BLaER1 (cell line): ENCODE results near the gene FBXW5.

Source experiments
- H3K27ac ChIP-seq: shearing (Covaris generic); formaldehyde crosslinking; 2 replicates; pipeline ENCODE4 v1.8.1; 2022
- H3K27me3 ChIP-seq: shearing (Covaris generic); formaldehyde crosslinking; 2 replicates; pipeline ENCODE4 v1.8.1; 2022
- H3K36me3 ChIP-seq: shearing (Covaris generic); formaldehyde crosslinking; 2 replicates; pipeline ENCODE4 v1.8.1; 2022
- H3K4me1 ChIP-seq: shearing (Covaris generic); formaldehyde crosslinking; 2 replicates; pipeline ENCODE4 v1.8.1; 2022
- H3K4me2 ChIP-seq: shearing (Covaris generic); formaldehyde crosslinking; 2 replicates; pipeline ENCODE4 v1.8.1; 2022
- H3K4me3 ChIP-seq: shearing (Covaris generic); formaldehyde crosslinking; 2 replicates; pipeline ENCODE4 v1.8.1; 2022
- H3K9ac ChIP-seq: shearing (Covaris generic); formaldehyde crosslinking; 2 replicates; pipeline ENCODE4 v1.8.1; 2022
- H3K9me3 ChIP-seq: shearing (Covaris generic); formaldehyde crosslinking; 2 replicates; pipeline ENCODE4 v1.8.1; 2022
- H4K20me1 ChIP-seq: shearing (Covaris generic); formaldehyde crosslinking; 2 replicates; pipeline ENCODE4 v1.8.1; 2022
- Cebpa-rat ChIP-seq: shearing (Covaris generic); IDR thresholded peaks from 2 replicates; pipeline ENCODE4 v1.8.1; 2022

The FBXW5 gene, protein sequence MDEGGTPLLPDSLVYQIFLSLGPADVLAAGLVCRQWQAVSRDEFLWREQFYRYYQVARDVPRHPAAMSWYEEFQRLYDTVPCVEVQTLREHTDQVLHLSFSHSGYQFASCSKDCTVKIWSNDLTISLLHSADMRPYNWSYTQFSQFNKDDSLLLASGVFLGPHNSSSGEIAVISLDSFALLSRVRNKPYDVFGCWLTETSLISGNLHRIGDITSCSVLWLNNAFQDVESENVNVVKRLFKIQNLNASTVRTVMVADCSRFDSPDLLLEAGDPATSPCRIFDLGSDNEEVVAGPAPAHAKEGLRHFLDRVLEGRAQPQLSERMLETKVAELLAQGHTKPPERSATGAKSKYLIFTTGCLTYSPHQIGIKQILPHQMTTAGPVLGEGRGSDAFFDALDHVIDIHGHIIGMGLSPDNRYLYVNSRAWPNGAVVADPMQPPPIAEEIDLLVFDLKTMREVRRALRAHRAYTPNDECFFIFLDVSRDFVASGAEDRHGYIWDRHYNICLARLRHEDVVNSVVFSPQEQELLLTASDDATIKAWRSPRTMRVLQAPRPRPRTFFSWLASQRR

DNA sequence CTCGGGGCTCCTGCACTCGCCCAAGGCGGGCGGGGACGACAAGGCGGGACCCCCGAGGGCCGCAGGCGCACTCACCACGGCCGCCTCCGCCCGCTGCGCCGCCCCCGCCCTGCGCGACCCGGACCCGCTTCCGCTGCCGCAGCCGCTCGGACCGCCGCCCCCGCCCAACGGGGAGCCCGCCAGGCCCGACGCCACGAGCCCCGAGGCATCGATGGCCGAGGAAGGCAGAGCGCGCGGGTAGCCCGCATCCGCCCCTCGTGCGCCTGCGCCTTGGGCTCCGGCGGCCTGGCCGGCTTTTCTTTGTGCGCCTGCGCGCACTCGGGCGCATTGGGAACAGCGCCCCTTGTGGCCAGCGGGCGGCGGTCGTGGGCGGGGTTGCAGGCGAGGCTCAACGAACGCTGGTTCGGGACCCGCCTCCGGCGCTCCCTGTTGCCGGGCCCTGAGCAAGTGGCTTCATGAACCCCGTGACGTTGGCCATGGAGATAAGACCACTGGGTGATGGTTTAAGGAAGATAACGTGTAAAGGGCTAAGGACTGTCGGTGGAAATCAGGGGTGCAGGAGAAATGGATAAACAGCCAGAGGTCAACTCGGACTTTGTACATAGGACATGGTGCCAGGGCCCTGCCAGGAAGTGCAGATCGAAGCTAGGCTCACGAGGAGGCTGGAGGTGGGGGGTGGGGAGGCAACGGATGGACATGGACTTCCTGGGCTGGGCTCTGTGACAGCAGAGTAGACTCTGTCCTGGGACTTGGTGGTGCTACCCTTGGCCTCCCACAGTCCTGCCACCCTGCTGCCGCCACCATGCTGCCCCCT is at the start of gene FBXW5, which contains the start of gene C8G:
FBXW5 (minus strand) TSS at position 220 of the 814 bp plus-strand sequence. CDS start 655 bp downstream, outside the sequence.
C8G (plus strand) TSS at position 725 of the 814 bp plus-strand sequence; CDS start at position 803, 78 bp downstream.
- Histone ChIP-seq H3K4me3 (peak within 1 kb of the TSS; percentile 99), H3K4me2 (peak within 1 kb of the TSS; percentile 99), H3K27ac (peak within 1 kb of the TSS; percentile 95), H4K20me1 (peaks cover 46% of the 10 kb centered on the region), H3K9me3 (no peaks in the 10 kb centered on the region), H3K9ac (peak within 1 kb of the TSS; percentile 96), H3K4me1 (peaks cover 47% of the 10 kb centered on the region), H3K36me3 (peaks cover 33% of the 10 kb centered on the region), H3K27me3 (no peaks in the 10 kb centered on the region)
- TF ChIP-seq Cebpa-rat, result no peak

DNA sequence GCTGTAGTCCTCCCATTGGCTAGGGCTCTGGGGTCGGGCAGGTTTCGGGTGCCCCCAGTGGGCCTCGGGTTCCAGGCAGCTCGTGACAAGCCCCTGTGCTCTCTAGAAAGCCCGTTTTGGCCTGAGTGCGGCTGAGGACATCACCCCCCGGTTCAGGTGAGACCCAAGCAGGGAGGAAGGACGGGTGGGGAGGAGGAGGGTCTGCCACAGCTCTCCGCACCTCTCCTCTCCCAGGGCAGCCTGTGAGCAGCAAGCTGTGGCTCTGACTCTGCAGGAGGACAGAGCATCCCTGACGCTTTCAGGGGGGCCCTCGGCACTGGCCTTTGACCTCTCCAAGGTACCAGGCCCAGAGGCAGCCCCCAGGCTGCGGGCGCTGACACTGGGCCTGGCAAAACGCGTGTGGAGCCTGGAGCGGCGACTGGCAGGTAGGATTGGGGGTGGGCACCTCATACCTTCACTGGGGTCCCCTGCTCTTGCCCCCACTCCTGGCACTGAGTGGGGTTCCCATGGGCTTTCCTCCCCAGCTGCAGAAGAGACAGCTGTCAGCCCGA is 48.4 kb upstream of the FBXW5 start:
- H3K4me1 ChIP-seq, result peaks cover 55% of the 10 kb centered on the region
- peak overlapping the region; percentile 99 for H3K4me2 ChIP-seq
- H4K20me1 ChIP-seq, result peaks cover 24% of the 10 kb centered on the region
- H3K9me3 ChIP-seq, result no peaks in the 10 kb centered on the region
- peak overlapping the region; percentile 87 for H3K27ac ChIP-seq
- TF ChIP-seq Cebpa-rat, result no peak
- H3K36me3 ChIP-seq, result peaks cover 15% of the 10 kb centered on the region
- peak overlapping the region; percentile 82 for H3K4me3 ChIP-seq
- no peaks in the 10 kb centered on the region; the same call in 1 of the 2 replicates for H3K27me3 ChIP-seq
- peak overlapping the region; percentile 89 for H3K9ac ChIP-seq

- Histone ChIP-seq H3K27me3 (peaks cover 1% of the 10 kb centered on the region), H3K9ac (peak within 1 kb of the TSS; percentile 89), H3K4me3 (peak within 1 kb of the TSS; percentile 82), H4K20me1 (peaks cover 24% of the 10 kb centered on the region), H3K4me2 (peak within 1 kb of the TSS; percentile 99), H3K9me3 (no peaks in the 10 kb centered on the region), H3K27ac (peak within 1 kb of the TSS; percentile 87), H3K4me1 (peaks cover 48% of the 10 kb centered on the region), H3K36me3 (peaks cover 15% of the 10 kb centered on the region)
- no peak for TF ChIP-seq Cebpa-rat
Observed at GRCh38 chr9:136991993-136992818, 47.7 kb upstream of the FBXW5 start, which contains the start of gene PAXX. Gene PAXX, plus strand, starts transcription at chr9:136992422. Its CDS starts 22 bp downstream, at chr9:136992444.

DNA sequence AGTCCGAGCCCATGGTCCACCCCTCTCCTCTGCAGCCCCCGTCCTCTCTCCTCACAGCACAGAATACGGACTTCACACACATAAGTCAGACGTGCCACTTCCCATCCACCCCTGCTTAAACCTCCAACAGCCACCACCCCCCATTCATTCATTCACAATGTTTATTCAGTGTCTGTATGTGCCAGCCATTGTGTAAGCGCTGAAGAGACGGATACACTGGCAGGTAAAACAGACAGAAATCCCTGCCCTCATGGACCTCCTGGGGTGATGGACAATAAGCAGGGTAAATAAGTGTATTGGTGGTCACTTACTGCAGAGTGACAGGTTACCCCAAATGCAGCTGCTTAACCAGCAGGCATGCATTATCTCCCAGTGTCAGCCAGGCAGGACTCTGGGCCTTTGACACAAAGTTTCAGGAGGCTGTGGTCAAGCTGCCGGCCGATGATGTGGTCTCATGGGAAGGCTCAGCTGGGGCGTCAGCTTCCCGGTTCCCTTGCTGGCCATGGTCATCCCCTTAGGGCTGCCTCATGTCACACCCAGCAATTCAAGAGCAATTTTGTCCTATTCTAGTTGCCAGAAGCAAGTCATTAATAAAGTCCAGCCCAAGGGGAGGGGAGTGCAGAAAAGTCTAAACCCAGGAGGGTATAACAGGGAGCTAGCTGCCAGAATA is 45.8 kb upstream of the FBXW5 start:
- TF ChIP-seq Cebpa-rat, result no peak
- Histone ChIP-seq H3K9me3 (no peaks in the 10 kb centered on the region), H3K4me2 (no peak overlapping the region), H3K9ac (no peak overlapping the region), H3K4me1 (peaks cover 30% of the 10 kb centered on the region), H3K36me3 (peaks cover 15% of the 10 kb centered on the region), H3K27me3 (peaks cover 20% of the 10 kb centered on the region), H3K27ac (no peak overlapping the region), H3K4me3 (no peak overlapping the region), H4K20me1 (peaks cover 19% of the 10 kb centered on the region)

- H3K4me2 ChIP-seq, result no peak overlapping the region
Observed at GRCh38 chr9:136988872-136989271, 44.3 kb upstream of the FBXW5 start.

GRCh38 chr9:136985853-136986252 is 41.3 kb upstream of the FBXW5 start:
- Histone ChIP-seq H3K9me3 (no peaks in the 10 kb centered on the region), H3K27me3 (peaks cover 53% of the 10 kb centered on the region), H3K4me1 (peaks cover 10% of the 10 kb centered on the region), H3K27ac (no peak overlapping the region), H3K4me3 (no peak overlapping the region), H3K4me2 (no peak overlapping the region), H3K36me3 (no peaks in the 10 kb centered on the region), H4K20me1 (no peaks in the 10 kb centered on the region), H3K9ac (no peak overlapping the region)
- TF ChIP-seq Cebpa-rat, result no peak

More at GRCh38 chr9:136988872-136989271, 44.3 kb upstream of the FBXW5 start:
- Histone ChIP-seq H3K27ac (no peak overlapping the region), H3K36me3 (peaks cover 8% of the 10 kb centered on the region), H4K20me1 (peaks cover 14% of the 10 kb centered on the region), H3K9ac (no peak overlapping the region), H3K9me3 (no peaks in the 10 kb centered on the region), H3K4me1 (peaks cover 20% of the 10 kb centered on the region), H3K4me3 (no peak overlapping the region), H3K27me3 (peaks cover 35% of the 10 kb centered on the region)
- no peak for TF ChIP-seq Cebpa-rat

GRCh38 chr9:136985027-136985602 is 40.6 kb upstream of the FBXW5 start:
- Histone ChIP-seq H3K4me1 (peaks cover 10% of the 10 kb centered on the region), H3K9ac (no peak overlapping the region), H4K20me1 (no peaks in the 10 kb centered on the region), H3K4me2 (no peak overlapping the region), H3K27ac (no peak overlapping the region), H3K36me3 (no peaks in the 10 kb centered on the region), H3K27me3 (peaks cover 53% of the 10 kb centered on the region), H3K9me3 (no peaks in the 10 kb centered on the region), H3K4me3 (no peak overlapping the region)
- no peak for TF ChIP-seq Cebpa-rat

GRCh38 chr9:136984464-136985026 is 40.0 kb upstream of the FBXW5 start:
- Histone ChIP-seq H4K20me1 (no peaks in the 10 kb centered on the region), H3K4me3 (no peak overlapping the region), H3K9ac (no peak overlapping the region), H3K9me3 (no peaks in the 10 kb centered on the region), H3K36me3 (no peaks in the 10 kb centered on the region), H3K4me2 (no peak overlapping the region), H3K4me1 (peaks cover 15% of the 10 kb centered on the region), H3K27me3 (peaks cover 53% of the 10 kb centered on the region), H3K27ac (no peak overlapping the region)
- TF ChIP-seq Cebpa-rat, result no peak
